RWPE2 (cell line): ENCODE data around the gene LIMS1.
"Not testable (repeated sequence)": the region's sequence is repeated elsewhere in the genome, so short reads cannot be mapped to it uniquely, and the experiment has no call there.

Experiments used
- ATAC-seq: fragments of 200-7000 bp; cut with Tn5 transposase; 3 replicates; pipeline ENCODE4 v1.9.1; 2021; ENCODE audit warnings: low read depth
- DNase-seq: peaks from one replicate; pipeline ENCODE4 v3.0.0-alpha.2; 2020; ENCODE audit warnings: low spot score
- H3K27ac ChIP-seq: fragments of 450-650 bp; 2 replicates; pipeline ENCODE4 v1.5.1; 2017; ENCODE audit warnings: mild to moderate bottlenecking; ENCODE audit not compliant: poor library complexity, severe bottlenecking
- H3K27me3 ChIP-seq: fragments of 250-450 bp; sonication (Bioruptor Pico); 2 replicates; pipeline ENCODE4 v1.5.1; 2021; ENCODE audit warnings: mild to moderate bottlenecking, moderate library complexity; ENCODE audit not compliant: insufficient read depth, poor library complexity, severe bottlenecking
- H3K36me3 ChIP-seq: fragments of 250-450 bp; sonication (Bioruptor Pico); 2 replicates; pipeline ENCODE4 v1.5.1; 2020; ENCODE audit warnings: low read depth, mild to moderate bottlenecking, moderate library complexity
- H3K4me1 ChIP-seq: fragments of 250-450 bp; sonication (Bioruptor Pico); 2 replicates; pipeline ENCODE4 v1.5.1; 2021; ENCODE audit warnings: mild to moderate bottlenecking, moderate library complexity; ENCODE audit not compliant: insufficient read depth, poor library complexity, severe bottlenecking
- H3K4me3 ChIP-seq: fragments of 250-450 bp; sonication (Bioruptor Pico); 2 replicates; pipeline ENCODE4 v1.5.1; 2021; ENCODE audit warnings: mild to moderate bottlenecking, moderate library complexity; ENCODE audit not compliant: severe bottlenecking
- H3K9me3 ChIP-seq: fragments of 250-450 bp; sonication (Bioruptor Pico); 2 replicates; pipeline ENCODE4 v1.5.1; 2021; ENCODE audit warnings: mild to moderate bottlenecking, moderate library complexity; ENCODE audit not compliant: severe bottlenecking
- CTCF ChIP-seq: fragments of 450-650 bp; IDR thresholded peaks from one replicate; pipeline ENCODE4 v1.5.1; 2017; ENCODE audit warnings: mild to moderate bottlenecking, moderate library complexity; ENCODE audit not compliant: poor library complexity, severe bottlenecking

LIMS1 gene

GRCh38 chr2:108555572-108555971 is 21.3 kb downstream of the LIMS1 start:
- no peak for TF ChIP-seq CTCF
- H3K27ac ChIP-seq, result no peak overlapping the region
- no peak overlapping the region for H3K4me3 ChIP-seq
- H3K4me1 ChIP-seq, result no peaks in the 10 kb centered on the region
- H3K9me3 ChIP-seq, result no peaks in the 10 kb centered on the region
- no peaks in the 10 kb centered on the region for H3K36me3 ChIP-seq
- no peaks in the 10 kb centered on the region for H3K27me3 ChIP-seq
- ATAC-seq, result no peak
- no peak for DNase-seq

GRCh38 chr2:108556581-108556980 is 22.3 kb downstream of the LIMS1 start:
- not testable (repeated sequence) for H3K4me1 ChIP-seq, DNase-seq, ATAC-seq, H3K36me3 ChIP-seq, H3K4me3 ChIP-seq, H3K27ac ChIP-seq, H3K9me3 ChIP-seq, H3K27me3 ChIP-seq

- H3K9me3 ChIP-seq, result peaks cover 2% of the 10 kb centered on the region
- TF ChIP-seq CTCF, result no peak
Measured at GRCh38 chr2:108560241-108560811, 26.1 kb downstream of the LIMS1 start.

GRCh38 chr2:108560895-108561530 is 26.7 kb downstream of the LIMS1 start:
- Histone ChIP-seq H3K4me1 (no peaks in the 10 kb centered on the region), H3K27ac (no peak overlapping the region), H3K9me3 (peaks cover 2% of the 10 kb centered on the region), H3K36me3 (no peaks in the 10 kb centered on the region), H3K4me3 (no peak overlapping the region), H3K27me3 (no peaks in the 10 kb centered on the region)
- DNase-seq (no peak), ATAC-seq (no peak)
- TF ChIP-seq CTCF, result no peak

More at GRCh38 chr2:108560241-108560811, 26.1 kb downstream of the LIMS1 start:
- H3K27me3 ChIP-seq, result no peaks in the 10 kb centered on the region
- no peak overlapping the region for H3K4me3 ChIP-seq
- no peaks in the 10 kb centered on the region for H3K36me3 ChIP-seq
- no peak for DNase-seq
- no peak for ATAC-seq
- H3K4me1 ChIP-seq, result no peaks in the 10 kb centered on the region
- H3K27ac ChIP-seq, result no peak overlapping the region

- Histone ChIP-seq H3K27me3 (no peaks in the 10 kb centered on the region), H3K27ac (no peak overlapping the region), H3K9me3 (peaks cover 2% of the 10 kb centered on the region), H3K36me3 (no peaks in the 10 kb centered on the region), H3K4me1 (no peaks in the 10 kb centered on the region), H3K4me3 (no peak overlapping the region)
- no peak for TF ChIP-seq CTCF
- DNase-seq (no peak), ATAC-seq (no peak)
Measured at GRCh38 chr2:108562274-108562673, 28.0 kb downstream of the LIMS1 start.
